Right cardiac atrium (tissue), 5 donors: ENCODE data around the gene UCN2. TPM values are rescaled to one million over a fixed set of nuclear protein-coding genes. Genes with fewer than 3 reads are reported as not detected.
A peak's percentile ranks its signal among the peaks of the same experiment; 100 is the strongest.
"Not testable (repeated sequence)": the region's sequence is repeated elsewhere in the genome, so short reads cannot be mapped to it uniquely, and the experiment has no call there.

Source experiments
- ATAC-seq, 2 donors: fragments of 200-7000 bp; cut with Tn5 transposase; one replicate each; pipeline versions ENCODE4 v1.8.0 to v1.9.1; 2020; ENCODE audit warnings: moderate library complexity in 2 of 2, mild to moderate bottlenecking in 1 of 2
- DNase-seq, 3 donors: peaks; one replicate each; pipeline ENCODE4 v3.0.0-alpha.2; 2020
- H3K27ac ChIP-seq: one replicate; pipeline ENCODE4 v1.5.1; 2013; ENCODE audit warnings: mild to moderate bottlenecking, low read length, control low read depth, moderate library complexity
- H3K27me3 ChIP-seq: one replicate; pipeline ENCODE4 v1.6.1; 2013; ENCODE audit not compliant: control insufficient read depth, insufficient read depth
- H3K4me1 ChIP-seq: one replicate; pipeline ENCODE4 v1.6.1; 2013; ENCODE audit warnings: low read length; ENCODE audit not compliant: control insufficient read depth, insufficient read depth
- H3K4me3 ChIP-seq: one replicate; pipeline ENCODE4 v1.5.1; 2013; ENCODE audit warnings: low read length, control low read depth
- H3K9me3 ChIP-seq: one replicate; pipeline ENCODE4 v1.6.1; 2013; ENCODE audit warnings: low read length; ENCODE audit not compliant: control insufficient read depth
- WGBS: extraction: QIAGEN DNeasy Blood & Tissue Kit; methylation state at CpG from one replicate; pipeline ENCODE4 v1.1.7; 2013; 5-methylcytosine and 5-hydroxymethylcytosine counted together
- intact Hi-C, 4 donors: fragments of 100-400 bp; cut with DNase I; formaldehyde crosslinking; loops; one replicate each; pipeline versions ENCODE4 v1.11.0 to v1.14.0; 2022 to 2023
- polyA plus RNA-seq: library from polyadenylated mRNA; stranded (reverse); fragments of 200-250 nt; gene quantifications from one replicate; pipeline ENCODE4 v1.2.3, GENCODE V29; 2013
- total RNA-seq, 4 donors: library from RNA; stranded (reverse); fragmentation: NEBNext Ultra II Directional; extraction: Animal tissue kit (Norgen Biotek cat#: 25700); gene quantifications; one replicate each; pipeline ENCODE4 v1.2.1, GENCODE V29; 2021
- donor health status: healthy with polysubstance abuse.
- donor health status: DM: no; HTN: yes; CAD: no.
- donor health status: DM: no; HTN: no; CAD: no.
- donor health status: DM: no; HTN: yes; CAD: no; lungs with severe emphysema.
- donor health status: DM: yes; HTN: yes; CAD: no.

UCN2 gene
- total and polyA plus RNA-seq, 5 donors: 0.16 TPM; not detected in 4

GRCh38 chr3:48532271-48532976 is 31.2 kb downstream of the UCN2 start:
- Histone ChIP-seq H3K4me3 (no peak overlapping the region), H3K27ac (no peak overlapping the region), H3K4me1 (no peaks in the 10 kb centered on the region), H3K27me3 (no peaks in the 10 kb centered on the region), H3K9me3 (no peaks in the 10 kb centered on the region)
- DNase-seq (no peak), ATAC-seq (no peak)
- intact Hi-C loops: no loop called here
- 87% methylated on average over 6 of the region's 6 CpGs for WGBS

DNA sequence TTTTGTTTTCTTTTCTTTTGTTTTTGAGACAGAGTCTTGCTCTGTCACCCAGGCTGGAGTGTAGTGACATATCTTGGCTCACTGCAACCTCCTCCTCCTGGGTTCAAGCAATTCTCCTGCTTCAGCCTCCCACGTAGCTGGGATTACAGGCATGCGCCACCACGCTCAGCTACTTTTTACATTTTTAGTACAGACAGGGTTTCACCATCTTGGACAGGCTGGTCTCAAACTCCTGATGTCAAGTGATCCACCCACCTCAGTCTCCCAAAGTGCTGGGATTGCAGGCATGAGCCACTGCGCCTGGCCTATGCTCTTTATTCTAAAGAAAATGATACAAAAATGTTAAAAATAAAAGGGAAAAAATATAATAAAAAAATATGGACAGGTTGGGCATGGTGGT is 32.9 kb downstream of the UCN2 start:
- H3K4me3 ChIP-seq, DNase-seq, ATAC-seq, H3K9me3 ChIP-seq, H3K4me1 ChIP-seq, H3K27ac ChIP-seq, H3K27me3 ChIP-seq, intact Hi-C loops: not testable (repeated sequence)
- 96% methylated on average over 4 of the region's 4 CpGs for WGBS

GRCh38 chr3:48528754-48529153 is 34.8 kb downstream of the UCN2 start:
- Histone ChIP-seq H3K4me1 (no peaks in the 10 kb centered on the region), H3K27ac (no peak overlapping the region), H3K9me3 (no peaks in the 10 kb centered on the region), H3K27me3 (no peaks in the 10 kb centered on the region), H3K4me3 (no peak overlapping the region)
- ATAC-seq (no peak), DNase-seq (no peak)
- intact Hi-C loops: no loop called here
- WGBS: 79% methylated on average over 3 of the region's 3 CpGs

DNA sequence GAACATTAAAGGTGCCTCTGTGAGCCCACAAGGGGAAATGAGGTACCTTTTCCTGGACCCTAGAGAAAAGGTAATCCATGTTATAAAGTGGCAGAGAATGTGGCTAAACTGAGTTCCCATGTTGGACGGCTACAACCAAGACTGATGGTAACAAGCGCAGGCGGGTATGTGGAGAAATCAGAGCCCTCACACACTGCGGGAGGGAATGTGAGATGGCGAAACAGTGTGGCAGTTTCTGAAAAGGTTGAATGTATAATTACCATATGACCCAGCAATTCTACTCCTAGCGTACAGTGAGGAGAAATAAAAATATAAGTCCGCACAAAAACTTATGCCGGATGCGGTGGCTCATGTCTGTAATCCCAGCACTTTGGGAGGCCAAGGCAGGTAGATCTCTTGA is 35.5 kb downstream of the UCN2 start:
- ATAC-seq (no peak), DNase-seq (no peak)
- no peak overlapping the region for H3K4me3 ChIP-seq
- no peaks in the 10 kb centered on the region for H3K4me1 ChIP-seq
- H3K27ac ChIP-seq: no peak overlapping the region
- no peaks in the 10 kb centered on the region for H3K9me3 ChIP-seq
- intact Hi-C loops: no loop called here
- 89% methylated on average over 9 of the region's 9 CpGs for WGBS
- no peaks in the 10 kb centered on the region for H3K27me3 ChIP-seq

- DNase-seq (no peak), ATAC-seq (no peak)
- H3K27ac ChIP-seq: no peak overlapping the region
- no peaks in the 10 kb centered on the region for H3K27me3 ChIP-seq
- intact Hi-C loops: no loop called here
- 87% methylated on average over 9 of the region's 9 CpGs for WGBS
- H3K4me1 ChIP-seq: no peaks in the 10 kb centered on the region
- H3K4me3 ChIP-seq: no peak overlapping the region
- H3K9me3 ChIP-seq: no peaks in the 10 kb centered on the region
Observed at GRCh38 chr3:48524970-48525369, 38.6 kb downstream of the UCN2 start.

- H3K4me1 ChIP-seq: no peaks in the 10 kb centered on the region
- no peak overlapping the region for H3K27ac ChIP-seq
- no peak for DNase-seq
- no peak for ATAC-seq
- no peaks in the 10 kb centered on the region for H3K9me3 ChIP-seq
- 94% methylated on average over 6 of the region's 6 CpGs for WGBS
- intact Hi-C loops: no loop called here
- H3K27me3 ChIP-seq: no peaks in the 10 kb centered on the region
- no peak overlapping the region for H3K4me3 ChIP-seq
Observed at GRCh38 chr3:48521635-48522034, 41.9 kb downstream of the UCN2 start.

DNA sequence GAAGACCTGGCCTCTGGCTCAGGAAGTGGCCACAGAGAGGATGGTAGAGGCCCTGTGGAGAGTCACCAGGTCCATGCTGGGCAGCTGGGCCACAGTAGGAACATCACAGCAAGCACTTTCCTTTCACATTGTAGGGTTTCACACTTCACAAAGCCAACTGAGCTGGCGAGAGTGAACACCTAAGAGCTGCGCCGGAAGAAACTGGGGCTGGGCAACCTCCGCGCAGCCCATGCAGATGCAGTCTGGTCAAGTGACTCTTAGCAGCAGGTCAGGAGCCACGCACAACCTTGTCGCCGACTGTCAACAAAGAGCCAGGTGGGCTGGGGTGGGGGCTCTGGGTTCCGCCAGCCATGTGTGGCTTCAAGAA is 44.3 kb downstream of the UCN2 start:
- Histone ChIP-seq H3K27ac (no peak overlapping the region), H3K9me3 (no peaks in the 10 kb centered on the region), H3K27me3 (no peaks in the 10 kb centered on the region), H3K4me3 (no peak overlapping the region), H3K4me1 (no peaks in the 10 kb centered on the region)
- DNase-seq (no peak), ATAC-seq (no peak)
- intact Hi-C loops: no loop called here
- 96% methylated on average over 9 of the region's 9 CpGs for WGBS

DNA sequence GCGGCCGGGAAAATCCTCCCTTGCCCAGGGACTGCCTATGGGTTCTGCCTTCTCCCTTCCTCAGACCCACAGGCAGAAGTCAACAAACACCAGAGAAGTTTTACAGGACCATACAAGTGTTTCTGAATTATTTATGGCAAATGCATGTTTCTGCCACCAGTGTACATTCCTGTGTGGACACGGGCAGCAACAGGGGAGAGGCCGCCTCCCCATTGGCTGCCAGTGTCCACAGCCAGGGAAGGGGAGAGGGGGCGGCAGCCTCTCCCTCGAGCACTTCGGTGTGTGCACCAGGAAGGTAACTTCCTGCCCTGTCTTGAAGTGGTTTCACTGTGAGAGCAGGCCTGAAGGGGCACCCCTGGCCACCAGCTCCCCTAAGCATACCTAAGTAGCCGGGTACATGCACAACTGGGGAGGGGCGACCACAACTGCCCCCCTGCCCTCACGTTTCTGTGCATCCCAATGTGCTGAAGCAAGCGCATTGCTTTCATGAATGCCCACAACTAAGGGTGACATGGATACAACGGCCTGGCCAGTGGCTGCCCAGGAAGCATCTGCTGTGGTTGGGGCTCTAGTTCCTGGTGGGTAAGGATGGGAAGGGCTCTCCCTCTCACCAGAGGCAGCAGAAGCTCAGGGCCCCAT is 44.8 kb downstream of the UCN2 start:
- H3K27ac ChIP-seq: no peak overlapping the region
- WGBS: 79% methylated on average over 12 of the region's 12 CpGs
- no peaks in the 10 kb centered on the region for H3K9me3 ChIP-seq
- no peak overlapping the region for H3K4me3 ChIP-seq
- no peaks in the 10 kb centered on the region for H3K27me3 ChIP-seq
- DNase-seq (no peak), ATAC-seq (no peak)
- intact Hi-C loops: no loop called here
- H3K4me1 ChIP-seq: no peaks in the 10 kb centered on the region

DNA sequence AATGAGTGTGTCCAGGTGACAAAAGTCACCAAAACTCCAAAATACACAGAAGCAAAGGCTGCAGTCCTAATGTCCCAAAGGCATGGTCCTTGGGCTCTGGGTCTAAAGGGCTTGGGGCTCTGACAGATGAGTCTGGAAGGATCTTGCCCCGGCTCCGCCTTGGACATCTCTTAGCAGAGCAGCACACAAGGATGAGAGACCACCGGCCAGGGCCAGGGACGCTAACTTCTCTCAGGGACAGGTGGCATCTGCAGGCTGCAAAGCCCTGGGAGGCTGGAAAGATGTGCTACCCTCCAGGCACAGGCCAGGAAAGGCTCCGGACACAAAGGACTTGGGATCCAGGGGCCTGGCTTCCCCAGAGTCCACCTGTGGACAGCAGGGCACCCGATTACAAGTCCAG is 45.5 kb downstream of the UCN2 start:
- WGBS: 91% methylated on average over 6 of the region's 6 CpGs
- DNase-seq (no peak), ATAC-seq (no peak)
- Histone ChIP-seq H3K27ac (no peak overlapping the region), H3K9me3 (no peaks in the 10 kb centered on the region), H3K4me1 (no peaks in the 10 kb centered on the region), H3K4me3 (no peak overlapping the region), H3K27me3 (no peaks in the 10 kb centered on the region)
- intact Hi-C loops: no loop called here

- no peaks in the 10 kb centered on the region for H3K4me1 ChIP-seq
- no peaks in the 10 kb centered on the region for H3K9me3 ChIP-seq
- no peaks in the 10 kb centered on the region for H3K27me3 ChIP-seq
- intact Hi-C loops: no loop called here
- WGBS: 78% methylated on average over 8 of the region's 8 CpGs
- no peak overlapping the region for H3K27ac ChIP-seq
- DNase-seq (peak in 1 of 3 donors; percentile 51), ATAC-seq (no peak)
- no peak overlapping the region for H3K4me3 ChIP-seq
Observed at GRCh38 chr3:48516571-48516970, 47.0 kb downstream of the UCN2 start.

- Histone ChIP-seq H3K4me3 (no peak overlapping the region), H3K9me3 (no peaks in the 10 kb centered on the region), H3K27me3 (no peaks in the 10 kb centered on the region), H3K4me1 (no peaks in the 10 kb centered on the region), H3K27ac (no peak overlapping the region)
- intact Hi-C loops: no loop called here
- ATAC-seq (no peak), DNase-seq (no peak)
- 87% methylated on average over 8 of the region's 8 CpGs for WGBS
Observed at GRCh38 chr3:48514431-48515227, 49.0 kb downstream of the UCN2 start.
